HepG2 (cell line): ENCODE data around the gene LRP5. TPM values are rescaled to one million over a fixed set of nuclear protein-coding genes. Genes with fewer than 3 reads are reported as not detected.

ENCODE experiments used
- ATAC-seq: fragments of 200-7000 bp; cut with Tn5 transposase; 3 replicates; pipeline ENCODE4 v1.9.1; 2020; ENCODE audit warnings: mild to moderate bottlenecking, moderate library complexity
- BruUV-seq: library from RNA; stranded (reverse); fragments of 400-500 nt; replicated peaks from 2 replicates; lab custom pipeline; 2021; lab: Mats Ljungman, UMichigan
- CTCF ChIA-PET: fragments of 300-600 bp; formaldehyde crosslinking; extraction: SDS; loops from one replicate; lab custom pipeline; 2021; ENCODE audit warnings: low total read pairs, inconsistent platforms, low intra/inter-chr PET ratio; lab: Yijun Ruan, JAX
- POLR2A ChIA-PET: fragments of 350-600 bp; sonication (Branson Sonifier 250); formaldehyde crosslinking; loops from one replicate; lab custom pipeline; 2020; ENCODE audit warnings: antibody characterized with exemption, inconsistent platforms; lab: Yijun Ruan, JAX
- DNase-seq: peaks from one replicate; pipeline ENCODE4 v3.0.0-alpha.2; 2015; ENCODE audit warnings: low spot score
- FAIRE-seq: peaks from 3 replicates; lab custom pipeline; 2011; peaks lifted over from hg19 to GRCh38; lab: Jason Lieb, UNC
- H2AFZ ChIP-seq: one replicate; pipeline ENCODE4 v1.6.1; 2011; ENCODE audit warnings: low read length, inconsistent platforms
- H3K27ac ChIP-seq: fragments of 300-600 bp; 3 replicates; pipeline ENCODE4 v1.8.0; 2011; ENCODE audit warnings: mixed run types, mild to moderate bottlenecking, mixed read lengths, low read length, inconsistent platforms; ENCODE audit not compliant: insufficient read depth; ENCODE audit errors: extremely low read length
- H3K27me3 ChIP-seq, 2 experiments: fragments of 200-600 bp in 1 of 2; 2 replicates in 1 of 2; 3 replicates in 1 of 2; pipeline versions ENCODE4 v1.6.0 to v1.8.0; 2011; ENCODE audit warnings: low read length in 2 of 2, mild to moderate bottlenecking in 2 of 2, moderate library complexity in 2 of 2, inconsistent platforms in 1 of 2; ENCODE audit not compliant: insufficient read depth in 2 of 2, control insufficient read depth in 1 of 2
- H3K36me3 ChIP-seq, 2 experiments: fragments of 200-600 bp in 1 of 2; replicated peaks in 1 of 2; 2 replicates in 1 of 2; 3 replicates in 1 of 2; pipeline versions ENCODE4 v1.5.1 to v1.8.0; 2011; ENCODE audit warnings: low read length in 2 of 2, inconsistent platforms in 1 of 2; ENCODE audit not compliant: insufficient read depth in 2 of 2, control insufficient read depth in 1 of 2
- H3K4me1 ChIP-seq: 2 replicates; pipeline ENCODE4 v1.5.1; 2012; ENCODE audit warnings: low read length, inconsistent platforms; ENCODE audit not compliant: insufficient read depth
- H3K4me2 ChIP-seq: 2 replicates; pipeline ENCODE4 v1.6.0; 2011; ENCODE audit warnings: low read depth, low read length, inconsistent platforms
- H3K4me3 ChIP-seq, 3 experiments: fragments of 200-600 bp in 1 of 3; sonication (generic), shearing (Covaris generic) in 1 of 3; replicated peaks in 1 of 3; 2 replicates each; pipeline ENCODE4 v1.5.1; 2011 to 2016; ENCODE audit warnings: low read length in 3 of 3, inconsistent platforms in 2 of 3, low read depth in 2 of 3, mild to moderate bottlenecking in 2 of 3, control low read depth in 1 of 3, mixed read lengths in 1 of 3; ENCODE audit not compliant: insufficient read depth in 1 of 3
- H3K79me2 ChIP-seq: one replicate; pipeline ENCODE4 v1.6.1; 2011; ENCODE audit warnings: low read length, inconsistent platforms; ENCODE audit not compliant: insufficient read depth
- H3K9ac ChIP-seq: 2 replicates; pipeline ENCODE4 v1.6.0; 2011; ENCODE audit warnings: mild to moderate bottlenecking, low read depth, low read length, inconsistent platforms; ENCODE audit not compliant: insufficient read depth
- H3K9me3 ChIP-seq: 2 replicates; pipeline ENCODE4 v1.5.1; 2012; ENCODE audit warnings: mild to moderate bottlenecking, low read length
- H4K20me1 ChIP-seq: 2 replicates; pipeline ENCODE4 v1.6.0; 2011; ENCODE audit warnings: inconsistent platforms, mild to moderate bottlenecking, low read length, moderate library complexity; ENCODE audit not compliant: insufficient read depth
- ATM ChIP-seq: fragments of 450-650 bp; IDR thresholded peaks from 2 replicates; pipeline ENCODE4 v1.7.1; 2017; ENCODE audit warnings: mild to moderate bottlenecking, borderline replicate concordance
- CBX5 ChIP-seq: sonication (generic); formaldehyde crosslinking; IDR thresholded peaks from 2 replicates; pipeline ENCODE4 v1.4.0; 2020; ENCODE audit warnings: missing genetic modification reagents, borderline replicate concordance
- CEBPG ChIP-seq: IDR thresholded peaks from 2 replicates; pipeline ENCODE4 v1.6.1; 2016
- FOXP1 ChIP-seq, 2 experiments: fragments of 450-650 bp in 1 of 2; IDR thresholded peaks; 2 replicates each; pipeline ENCODE4 v1.6.1; 2017 to 2018; ENCODE audit warnings: antibody characterized with exemption in 1 of 2
- KLF6 ChIP-seq: IDR thresholded peaks from 2 replicates; pipeline ENCODE4 v1.8.0; 2016; ENCODE audit warnings: missing biosample characterization, missing genetic modification reagents
- NFIB ChIP-seq: sonication (generic); formaldehyde crosslinking; IDR thresholded peaks from 2 replicates; pipeline ENCODE4 v1.9.0; 2021; ENCODE audit warnings: missing genetic modification reagents, mild to moderate bottlenecking, borderline replicate concordance
- NFKBIZ ChIP-seq: IDR thresholded peaks from 2 replicates; pipeline ENCODE4 v1.6.1; 2018; ENCODE audit warnings: missing genetic modification reagents, missing compliant biosample characterization
- PRPF4 ChIP-seq: fragments of 200-400 bp; formaldehyde crosslinking; IDR thresholded peaks from 2 replicates; pipeline ENCODE4 v1.6.1; 2016; ENCODE audit warnings: low read length, low read depth; ENCODE audit not compliant: poor library complexity, severe bottlenecking
- RFXAP ChIP-seq: sonication (generic); formaldehyde crosslinking; IDR thresholded peaks from 2 replicates; pipeline ENCODE4 v1.4.0; 2020; ENCODE audit warnings: missing genetic modification reagents, borderline replicate concordance
- SRSF9 ChIP-seq: fragments of 200-400 bp; formaldehyde crosslinking; IDR thresholded peaks from 2 replicates; pipeline ENCODE4 v1.6.1; 2018; ENCODE audit warnings: borderline replicate concordance, mild to moderate bottlenecking, low read depth, low read length; ENCODE audit not compliant: insufficient read depth, poor library complexity, severe bottlenecking
- TEAD2 ChIP-seq: sonication (generic); formaldehyde crosslinking; IDR thresholded peaks from 2 replicates; pipeline ENCODE4 v1.9.0; 2021; ENCODE audit warnings: missing genetic modification reagents
- ZFP90 ChIP-seq: sonication (generic); formaldehyde crosslinking; IDR thresholded peaks from 2 replicates; pipeline ENCODE4 v1.8.0; 2022; ENCODE audit warnings: missing genetic modification reagents, mild to moderate bottlenecking, inconsistent platforms, borderline replicate concordance
- ZNF24 ChIP-seq: fragments of 450-650 bp; IDR thresholded peaks from 2 replicates; pipeline ENCODE4 v1.6.1; 2017; ENCODE audit warnings: antibody characterized with exemption, mild to moderate bottlenecking
- ZNF333 ChIP-seq: sonication (generic); formaldehyde crosslinking; IDR thresholded peaks from 2 replicates; pipeline ENCODE4 v1.4.0; 2020; ENCODE audit warnings: mild to moderate bottlenecking, missing genetic modification reagents, borderline replicate concordance
- ZNF382 ChIP-seq: sonication (generic); formaldehyde crosslinking; IDR thresholded peaks from 2 replicates; pipeline ENCODE4 v1.5.0; 2020; ENCODE audit warnings: missing genetic modification reagents, mild to moderate bottlenecking, borderline replicate concordance
- ZNF549 ChIP-seq: sonication (generic); formaldehyde crosslinking; IDR thresholded peaks from 2 replicates; pipeline ENCODE4 v1.5.0; 2020; ENCODE audit warnings: missing genetic modification reagents
- ZNF570 ChIP-seq: sonication (generic); formaldehyde crosslinking; IDR thresholded peaks from 2 replicates; pipeline ENCODE4 v1.4.0; 2020; ENCODE audit warnings: mild to moderate bottlenecking, missing genetic modification reagents, borderline replicate concordance
- ZZZ3 ChIP-seq: sonication (generic); formaldehyde crosslinking; IDR thresholded peaks from 2 replicates; pipeline ENCODE4 v1.4.0; 2020; ENCODE audit warnings: missing genetic modification reagents, mild to moderate bottlenecking, borderline replicate concordance
- WGBS: methylation state at CpG from one replicate; pipeline ENCODE4 v1.1.6; 2017; ENCODE audit warnings: low lambda C conversion rate; 5-methylcytosine and 5-hydroxymethylcytosine counted together
- in situ Hi-C: cut with HindIII; loops from 2 replicates; pipeline ENCODE4 v1.10.0; 2017; ENCODE audit warnings: low pct_unique_long_range_greater_than_20kb; ENCODE audit not compliant: extremely low pct_ligation_motif_present
- intact Hi-C: fragments of 100-400 bp; cut with micrococcal nuclease; formaldehyde crosslinking; loops from one replicate; pipeline ENCODE4 v1.10.0; 2022; ENCODE audit not compliant: unreplicated experiment
- polyA plus RNA-seq, 8 experiments: library from polyadenylated mRNA; depleted of rRNA in 3 of 8; stranded (reverse) in 7 of 8; unstranded in 1 of 8; fragments of >200 nt; fragmentation: Illumina TruSeq in 4 of 8; extraction: Trizol in 4 of 8; gene quantifications; 2 replicates each; pipeline versions ENCODE4 v1.2.1 to v1.2.3, GENCODE V29; 2011 to 2016; ENCODE audit warnings: low read depth in 4 of 8, missing spikeins in 1 of 8, mixed read lengths in 1 of 8; ENCODE audit not compliant: insufficient read depth in 1 of 8
- total RNA-seq, 5 experiments: library from RNA; depleted of rRNA; stranded (reverse); fragments of >200 nt; fragmentation: Illumina TruSeq; extraction: Trizol; gene quantifications; 2 replicates each; pipeline ENCODE4 v1.2.3, GENCODE V29; 2016; ENCODE audit warnings: low read depth in 1 of 5
- TF ChIP-seq, protein P1 (sequence below): sonication (generic); formaldehyde crosslinking; IDR thresholded peaks from 2 replicates; pipeline ENCODE4 v1.5.0; 2020; ENCODE audit warnings: mild to moderate bottlenecking, low read depth, missing genetic modification reagents, borderline replicate concordance
- TF ChIP-seq, protein P2 (sequence below): sonication (generic); formaldehyde crosslinking; conservative IDR thresholded peaks from 2 replicates; pipeline ENCODE4 v1.4.0; 2020; ENCODE audit warnings: mild to moderate bottlenecking, missing genetic modification reagents, moderate library complexity

The LRP5 gene
- total and polyA plus RNA-seq, 2 of the 13 experiments (the other 11 are each of a cell fraction or from before 2014, with no cell fraction given), result 40.4 to 64.0 TPM

DNA sequence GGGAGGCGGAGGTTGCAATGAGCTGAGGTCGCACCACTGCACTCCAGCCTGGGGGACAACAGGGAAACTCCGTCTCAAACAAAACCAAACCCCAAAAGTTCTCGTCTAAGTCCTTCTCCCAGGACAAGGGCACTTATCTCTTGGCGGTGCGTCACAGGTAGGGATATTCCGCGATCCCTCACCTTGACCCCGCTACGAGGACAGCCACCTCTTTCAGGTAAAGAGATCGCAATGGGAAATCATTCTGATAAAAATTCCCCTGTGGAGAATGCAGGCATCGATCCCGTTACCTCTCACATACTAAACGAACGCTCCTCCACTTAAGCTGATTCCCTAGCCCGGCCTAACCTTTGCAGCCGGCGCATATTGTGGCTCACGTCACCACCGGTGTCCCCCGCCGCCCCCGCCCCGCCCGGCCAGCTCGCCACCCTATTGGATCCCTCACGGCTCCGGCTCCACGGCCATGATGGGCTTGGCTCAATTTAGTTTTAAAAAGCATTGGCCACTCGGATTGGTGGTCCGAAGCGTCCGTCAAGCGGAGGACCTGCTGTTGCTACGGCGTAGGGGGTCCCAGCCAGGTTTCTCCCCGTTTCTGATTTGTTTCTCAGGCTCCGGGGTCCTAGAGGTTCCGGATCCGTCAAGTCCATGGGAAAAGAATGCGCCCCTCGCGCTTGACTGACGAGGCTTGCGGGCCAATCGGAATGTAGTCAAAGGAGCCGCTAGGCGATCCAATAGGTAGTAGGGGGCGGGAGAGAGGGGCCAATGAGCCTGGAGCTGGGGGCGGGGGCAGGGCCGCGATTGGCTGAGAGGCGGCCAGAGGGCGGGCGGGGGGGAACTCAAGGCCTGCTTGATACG, 147.7 kb downstream of the LRP5 start:
- Histone ChIP-seq H3K79me2 (peaks cover 41% of the 10 kb centered on the region), H3K4me1 (peaks cover 82% of the 10 kb centered on the region), H3K4me2 (peak overlapping the region; percentile 81), H3K36me3 (no peaks in the 10 kb centered on the region; a peak in 1 of 5 replicates), H3K9ac (peak overlapping the region; percentile 96), H3K27ac (peak overlapping the region; percentile 97), H2AFZ (peak overlapping the region; percentile 81), H4K20me1 (peaks cover 34% of the 10 kb centered on the region), H3K9me3 (no peaks in the 10 kb centered on the region), H3K4me3 (peak overlapping the region; percentile 83 to 95 (median 94); a peak in 5 of 6 replicates), H3K27me3 (no peaks in the 10 kb centered on the region; a peak in 1 of 5 replicates)
- POLR2A ChIA-PET, result interaction anchor here (0.7 to 1.7 kb wide), 12 partner anchors 8 to 315 kb away, joined by 3 to 10 read pairs (median 4); partner anchors contain the start of gene C11orf24
- intact Hi-C loops (no loop called here), in situ Hi-C loops (no loop called here)
- under 1% methylated on average over 22 of the region's 56 CpGs for WGBS
- ATAC-seq, result peak; percentile 83
- TSS peak; percentile 96 for BruUV-seq
- peak; percentile 97 for DNase-seq
- peak; percentile 60 for FAIRE-seq
- CTCF ChIA-PET, result no interaction called here
- TF ChIP-seq KLF6 (CRISPR knock-in tag), result no peak; the same call in 1 of the 2 replicates
- TF ChIP-seq ZNF24, result peak; percentile 98
- TF ChIP-seq NFIB, result no peak
- no peak for TF ChIP-seq TEAD2
- TF ChIP-seq, protein P1, sequence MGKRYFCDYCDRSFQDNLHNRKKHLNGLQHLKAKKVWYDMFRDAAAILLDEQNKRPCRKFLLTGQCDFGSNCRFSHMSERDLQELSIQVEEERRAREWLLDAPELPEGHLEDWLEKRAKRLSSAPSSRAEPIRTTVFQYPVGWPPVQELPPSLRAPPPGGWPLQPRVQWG, result no peak
- TF ChIP-seq FOXP1 (IDR thresholded peaks at IDR 0.05), result no peak
- no peak for TF ChIP-seq FOXP1 (CRISPR knock-in tag; IDR thresholded peaks at IDR 0.05)
- TF ChIP-seq, protein P2, sequence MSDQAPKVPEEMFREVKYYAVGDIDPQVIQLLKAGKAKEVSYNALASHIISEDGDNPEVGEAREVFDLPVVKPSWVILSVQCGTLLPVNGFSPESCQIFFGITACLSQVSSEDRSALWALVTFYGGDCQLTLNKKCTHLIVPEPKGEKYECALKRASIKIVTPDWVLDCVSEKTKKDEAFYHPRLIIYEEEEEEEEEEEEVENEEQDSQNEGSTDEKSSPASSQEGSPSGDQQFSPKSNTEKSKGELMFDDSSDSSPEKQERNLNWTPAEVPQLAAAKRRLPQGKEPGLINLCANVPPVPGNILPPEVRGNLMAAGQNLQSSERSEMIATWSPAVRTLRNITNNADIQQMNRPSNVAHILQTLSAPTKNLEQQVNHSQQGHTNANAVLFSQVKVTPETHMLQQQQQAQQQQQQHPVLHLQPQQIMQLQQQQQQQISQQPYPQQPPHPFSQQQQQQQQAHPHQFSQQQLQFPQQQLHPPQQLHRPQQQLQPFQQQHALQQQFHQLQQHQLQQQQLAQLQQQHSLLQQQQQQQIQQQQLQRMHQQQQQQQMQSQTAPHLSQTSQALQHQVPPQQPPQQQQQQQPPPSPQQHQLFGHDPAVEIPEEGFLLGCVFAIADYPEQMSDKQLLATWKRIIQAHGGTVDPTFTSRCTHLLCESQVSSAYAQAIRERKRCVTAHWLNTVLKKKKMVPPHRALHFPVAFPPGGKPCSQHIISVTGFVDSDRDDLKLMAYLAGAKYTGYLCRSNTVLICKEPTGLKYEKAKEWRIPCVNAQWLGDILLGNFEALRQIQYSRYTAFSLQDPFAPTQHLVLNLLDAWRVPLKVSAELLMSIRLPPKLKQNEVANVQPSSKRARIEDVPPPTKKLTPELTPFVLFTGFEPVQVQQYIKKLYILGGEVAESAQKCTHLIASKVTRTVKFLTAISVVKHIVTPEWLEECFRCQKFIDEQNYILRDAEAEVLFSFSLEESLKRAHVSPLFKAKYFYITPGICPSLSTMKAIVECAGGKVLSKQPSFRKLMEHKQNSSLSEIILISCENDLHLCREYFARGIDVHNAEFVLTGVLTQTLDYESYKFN (CRISPR knock-in tag), result peak; percentile 40; the same call in 1 of the 2 replicates
- TF ChIP-seq CBX5 (CRISPR knock-in tag), result no peak
- no peak for TF ChIP-seq ZZZ3 (CRISPR knock-in tag)
- no peak for TF ChIP-seq PRPF4
- no peak for TF ChIP-seq ZNF570 (CRISPR knock-in tag)
- no peak for TF ChIP-seq ZNF382
- no peak for TF ChIP-seq ZNF333
- no peak for TF ChIP-seq ZFP90 (CRISPR knock-in tag)
- peak; percentile 74; the same call in 1 of the 2 replicates for TF ChIP-seq NFKBIZ (CRISPR knock-in tag)
- peak; percentile 99 for TF ChIP-seq RFXAP (CRISPR knock-in tag)
- no peak for TF ChIP-seq ZNF549 (CRISPR knock-in tag)
- TF ChIP-seq SRSF9, result no peak
- no peak for TF ChIP-seq ATM
- TF ChIP-seq CEBPG (CRISPR knock-in tag), result no peak
